HCT116 (cell line): Measurements from ENCODE around the gene NABP1. TPM values are rescaled to one million over a fixed set of nuclear protein-coding genes. Genes with fewer than 3 reads are reported as not detected.

Experiments
- ATAC-seq: fragments of 200-7000 bp; cut with Tn5 transposase; 2 replicates; pipeline ENCODE4 v1.9.1; 2020; ENCODE audit warnings: mild to moderate bottlenecking, moderate library complexity
- BruUV-seq: library from RNA; stranded (reverse); fragments of 400-500 nt; replicated peaks from 2 replicates; lab custom pipeline; 2021; lab: Mats Ljungman, UMichigan
- CTCF ChIA-PET: fragments of 300-600 bp; sonication (Branson Sonifier 250); formaldehyde crosslinking; loops from one replicate; lab custom pipeline; 2021; ENCODE audit warnings: antibody characterized with exemption; lab: Charles Lee
- POLR2A ChIA-PET: fragments of 300-600, 350-600 bp; sonication (Branson Sonifier 250); formaldehyde crosslinking; loops from one replicate; lab custom pipeline; 2021; ENCODE audit warnings: antibody characterized with exemption; lab: Charles Lee
- RAD21 ChIA-PET, 2 experiments: fragments of 300-600 bp; sonication (Branson Sonifier 250); formaldehyde crosslinking; loops; one replicate each; lab custom pipeline; 2023; ENCODE audit warnings: low total read pairs in 2 of 2; ENCODE audit not compliant: uncharacterized antibody in 2 of 2, unreplicated experiment in 2 of 2, low non-redundant PET in 1 of 2; lab: Charles Lee
- DNase-seq: peaks from one replicate; pipeline ENCODE4 v3.0.0-alpha.2; 2010; ENCODE audit warnings: low read depth, low spot score
- H2AFZ ChIP-seq: fragments of 200-600 bp; shearing (Covaris generic), sonication (generic); 2 replicates; pipeline ENCODE4 v1.6.1; 2017; ENCODE audit warnings: low read depth, mixed run types, mixed read lengths, antibody characterized with exemption, low read length; ENCODE audit not compliant: poor library complexity, severe bottlenecking
- H3K27ac ChIP-seq: 2 replicates; pipeline ENCODE4 v1.5.1; 2012; ENCODE audit warnings: low read depth, low read length
- H3K27me3 ChIP-seq: fragments of 200-600 bp; sonication (generic); 2 replicates; pipeline ENCODE4 v1.6.1; 2016; ENCODE audit warnings: mixed run types, low read length, mixed read lengths; ENCODE audit not compliant: insufficient read depth
- H3K36me3 ChIP-seq, 2 experiments: fragments of 200-500 bp in 1 of 2; fragments of 200-600 bp in 1 of 2; sonication (Bioruptor generic) in 1 of 2; sonication (generic) in 1 of 2; 2 replicates each; pipeline versions ENCODE4 v1.5.1 to v1.6.1; 2014 to 2016; ENCODE audit warnings: low read length in 2 of 2, inconsistent platforms in 1 of 2, mixed read lengths in 1 of 2, mixed run types in 1 of 2; ENCODE audit not compliant: insufficient read depth in 2 of 2, control insufficient read depth in 1 of 2
- H3K4me1 ChIP-seq, 2 experiments: fragments of 200-600 bp in 1 of 2; sonication (generic) in 1 of 2; 2 replicates each; pipeline versions ENCODE4 v1.5.1 to v1.6.1; 2012 to 2017; ENCODE audit warnings: low read length in 2 of 2, inconsistent platforms in 1 of 2, mild to moderate bottlenecking in 1 of 2, mixed read lengths in 1 of 2, mixed run types in 1 of 2, moderate library complexity in 1 of 2; ENCODE audit not compliant: insufficient read depth in 2 of 2, control insufficient read depth in 1 of 2
- H3K4me2 ChIP-seq: fragments of 200-600 bp; sonication (generic); 2 replicates; pipeline ENCODE4 v1.6.1; 2017; ENCODE audit warnings: mixed run types, low read length, mixed read lengths
- H3K4me3 ChIP-seq, 2 experiments: fragments of 200-600 bp in 1 of 2; sonication (generic) in 1 of 2; replicated peaks in 1 of 2; 2 replicates each; pipeline ENCODE4 v1.5.1; 2011 to 2016; ENCODE audit warnings: low read length in 2 of 2, control low read depth in 1 of 2, low read depth in 1 of 2, mild to moderate bottlenecking in 1 of 2, mixed read lengths in 1 of 2, mixed run types in 1 of 2
- H3K79me2 ChIP-seq: fragments of 200-600 bp; sonication (generic); 2 replicates; pipeline ENCODE4 v1.6.1; 2017; ENCODE audit warnings: mild to moderate bottlenecking, mixed run types, low read length, moderate library complexity, mixed read lengths; ENCODE audit not compliant: insufficient read depth
- H3K9ac ChIP-seq: fragments of 200-600 bp; sonication (generic); 2 replicates; pipeline ENCODE4 v1.6.1; 2016; ENCODE audit warnings: low read length, mixed read lengths
- H3K9me2 ChIP-seq: fragments of 200-600 bp; sonication (generic), shearing (Covaris generic); 2 replicates; pipeline ENCODE4 v1.6.1; 2017; ENCODE audit warnings: mixed run types, mild to moderate bottlenecking, moderate library complexity; ENCODE audit not compliant: insufficient read depth
- H3K9me3 ChIP-seq, 2 experiments: fragments of 200-500 bp in 1 of 2; fragments of 200-600 bp in 1 of 2; sonication (Bioruptor generic) in 1 of 2; sonication (generic) in 1 of 2; 2 replicates each; pipeline ENCODE4 v1.6.1; 2014 to 2017; ENCODE audit warnings: low read length in 2 of 2, mixed read lengths in 2 of 2, inconsistent platforms in 1 of 2, low read depth in 1 of 2, mild to moderate bottlenecking in 1 of 2, mixed run types in 1 of 2, moderate library complexity in 1 of 2; ENCODE audit not compliant: control insufficient read depth in 1 of 2, insufficient read depth in 1 of 2
- H4K20me1 ChIP-seq: fragments of 200-600 bp; sonication (generic), shearing (Covaris generic); 2 replicates; pipeline ENCODE4 v1.6.1; 2017; ENCODE audit warnings: mixed run types, mild to moderate bottlenecking, moderate library complexity; ENCODE audit not compliant: insufficient read depth
- CBX3 ChIP-seq: IDR thresholded peaks from 2 replicates; pipeline ENCODE4 v1.6.1; 2012; ENCODE audit warnings: low read depth
- CEBPB ChIP-seq: IDR thresholded peaks from 2 replicates; pipeline ENCODE4 v1.6.1; 2012; ENCODE audit warnings: low read depth
- EZH2 ChIP-seq: fragments of 200-600 bp; sonication (generic); IDR thresholded peaks from 2 replicates; pipeline ENCODE4 v1.6.1; 2017; ENCODE audit warnings: antibody characterized with exemption, mixed run types
- EZH2phosphoT487 ChIP-seq: fragments of 200-600 bp; IDR thresholded peaks from 2 replicates; pipeline ENCODE4 v1.6.1; 2018; ENCODE audit warnings: antibody characterized with exemption, borderline replicate concordance
- FOSL1 ChIP-seq: IDR thresholded peaks from 2 replicates; pipeline ENCODE4 v1.6.1; 2012; ENCODE audit warnings: low read depth
- POLR2A ChIP-seq: IDR thresholded peaks from 2 replicates; pipeline ENCODE4 v1.7.0; 2011; ENCODE audit warnings: borderline replicate concordance; ENCODE audit not compliant: insufficient read depth, insufficient read length; ENCODE audit errors: extremely low read depth
- POLR2AphosphoS5 ChIP-seq: IDR thresholded peaks from 2 replicates; pipeline ENCODE4 v1.6.1; 2011; ENCODE audit warnings: mild to moderate bottlenecking, low read depth, low read length, moderate library complexity
- RAD21 ChIP-seq: IDR thresholded peaks from 2 replicates; pipeline ENCODE4 v1.6.1; 2012; ENCODE audit warnings: low read depth, mild to moderate bottlenecking
- SRF ChIP-seq: IDR thresholded peaks from 2 replicates; pipeline ENCODE4 v1.6.1; 2012; ENCODE audit warnings: low read depth
- YY1 ChIP-seq: IDR thresholded peaks from 2 replicates; pipeline ENCODE4 v1.6.1; 2011; ENCODE audit warnings: low read length, low read depth, moderate library complexity, mild to moderate bottlenecking; ENCODE audit not compliant: insufficient replicate concordance; ENCODE audit errors: extremely low read depth
- ZFX ChIP-seq: fragments of 450-650 bp; IDR thresholded peaks from 2 replicates; pipeline ENCODE4 v1.6.1; 2017
- ZNF274 ChIP-seq: fragments of 200-500 bp; sonication (Bioruptor generic); IDR thresholded peaks from 2 replicates; pipeline ENCODE4 v1.6.1; 2014; ENCODE audit warnings: mild to moderate bottlenecking, low read depth, low read length, inconsistent platforms
- intact Hi-C: fragments of 100-400 bp; cut with micrococcal nuclease; formaldehyde crosslinking; loops from 2 replicates; pipeline ENCODE4 v1.10.0; 2022
- total RNA-seq: library from RNA; stranded (reverse); gene quantifications from one replicate; pipeline ENCODE4 v1.2.1, GENCODE V29; 2021; ENCODE audit not compliant: unreplicated experiment
- TF ChIP-seq, protein P1 (sequence below): IDR thresholded peaks from 2 replicates; pipeline ENCODE4 v1.6.1; 2011; ENCODE audit warnings: mild to moderate bottlenecking, low read length, moderate library complexity; ENCODE audit not compliant: insufficient replicate concordance; ENCODE audit errors: extremely low read depth
- TF ChIP-seq, protein P2 (sequence below): IDR thresholded peaks from 2 replicates; pipeline ENCODE4 v1.6.1; 2012; ENCODE audit warnings: low read depth

NABP1 gene
- total RNA-seq, 1 experiment from 2014 or later: 39.3 TPM

DNA sequence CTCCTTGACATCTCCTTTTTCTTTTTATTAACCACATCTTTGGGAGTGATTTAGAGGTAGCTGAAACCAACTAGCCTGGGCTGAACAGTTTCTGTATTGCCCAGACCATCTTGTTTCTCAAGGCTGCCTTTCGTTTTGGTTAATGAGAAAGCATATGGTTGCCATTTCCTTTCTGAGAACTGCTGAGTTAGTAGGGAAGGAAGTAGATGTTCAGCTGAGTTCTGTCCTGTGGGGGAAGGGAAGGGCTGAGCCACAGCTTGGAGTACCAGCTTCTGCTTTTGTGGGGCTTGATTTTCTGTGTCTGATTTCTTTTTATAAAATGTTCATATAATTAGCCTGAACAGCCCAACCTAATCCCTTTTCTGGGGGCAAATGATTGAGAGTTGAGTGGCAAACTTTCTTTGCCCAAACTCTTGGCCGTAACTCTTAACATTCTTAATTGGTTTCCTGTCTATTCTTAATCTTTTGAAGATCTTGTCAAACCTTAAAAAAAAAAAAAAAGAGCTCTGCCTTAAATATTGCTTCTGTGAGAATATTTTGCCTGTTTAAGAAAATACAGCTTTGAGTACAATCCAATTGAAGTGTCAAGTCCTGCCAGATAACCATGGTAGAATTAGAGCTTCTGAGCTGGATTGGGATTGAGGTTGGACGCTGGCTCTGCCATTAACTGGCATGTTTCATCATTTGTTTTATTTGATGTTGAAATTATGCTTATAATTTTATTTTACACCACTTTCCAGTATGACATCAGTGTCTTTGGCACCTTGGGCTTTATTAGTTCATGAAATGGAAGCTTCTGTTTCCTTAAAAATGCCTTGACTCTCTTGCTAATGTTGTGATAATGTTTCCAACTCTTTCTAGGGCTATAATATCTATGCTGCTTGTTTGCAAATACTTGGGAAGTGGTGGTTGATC lies 1.9 kb upstream of the NABP1 start:
- no peaks in the 10 kb centered on the region for H3K9me2 ChIP-seq
- peaks cover 19 to 28% of the 10 kb centered on the region in 2 experiments for H3K4me1 ChIP-seq
- no peak overlapping the region for H3K4me3 ChIP-seq
- peak overlapping the region; percentile 19 for H2AFZ ChIP-seq
- H4K20me1 ChIP-seq: no peaks in the 10 kb centered on the region
- no peak overlapping the region for H3K4me2 ChIP-seq
- ChIA-PET POLR2A (interaction anchor here (1.1 to 2.5 kb wide), 2 partner anchors 20 to 38 kb away, joined by 3 to 18 read pairs; no protein-coding TSS in a partner anchor), CTCF (no interaction called here), RAD21 (no interaction called here)
- peaks cover 30% of the 10 kb centered on the region for H3K79me2 ChIP-seq
- no peak overlapping the region for H3K9ac ChIP-seq
- H3K9me3 ChIP-seq: no peaks in the 10 kb centered on the region
- H3K36me3 ChIP-seq: no peaks in the 10 kb centered on the region
- intact Hi-C loops: no loop called here
- H3K27me3 ChIP-seq: no peaks in the 10 kb centered on the region
- ATAC-seq (no peak), DNase-seq (no peak)
- no TSS peak for BruUV-seq
- no peak overlapping the region for H3K27ac ChIP-seq
- TF ChIP-seq POLR2A (no peak), ZFX (no peak), EZH2phosphoT487 (no peak), CEBPB (no peak), SRF (no peak), YY1 (no peak), POLR2AphosphoS5 (no peak), RAD21 (no peak), CBX3 (no peak), ZNF274 (no peak), EZH2 (no peak), FOSL1 (no peak)
- TF ChIP-seq, protein P1, sequence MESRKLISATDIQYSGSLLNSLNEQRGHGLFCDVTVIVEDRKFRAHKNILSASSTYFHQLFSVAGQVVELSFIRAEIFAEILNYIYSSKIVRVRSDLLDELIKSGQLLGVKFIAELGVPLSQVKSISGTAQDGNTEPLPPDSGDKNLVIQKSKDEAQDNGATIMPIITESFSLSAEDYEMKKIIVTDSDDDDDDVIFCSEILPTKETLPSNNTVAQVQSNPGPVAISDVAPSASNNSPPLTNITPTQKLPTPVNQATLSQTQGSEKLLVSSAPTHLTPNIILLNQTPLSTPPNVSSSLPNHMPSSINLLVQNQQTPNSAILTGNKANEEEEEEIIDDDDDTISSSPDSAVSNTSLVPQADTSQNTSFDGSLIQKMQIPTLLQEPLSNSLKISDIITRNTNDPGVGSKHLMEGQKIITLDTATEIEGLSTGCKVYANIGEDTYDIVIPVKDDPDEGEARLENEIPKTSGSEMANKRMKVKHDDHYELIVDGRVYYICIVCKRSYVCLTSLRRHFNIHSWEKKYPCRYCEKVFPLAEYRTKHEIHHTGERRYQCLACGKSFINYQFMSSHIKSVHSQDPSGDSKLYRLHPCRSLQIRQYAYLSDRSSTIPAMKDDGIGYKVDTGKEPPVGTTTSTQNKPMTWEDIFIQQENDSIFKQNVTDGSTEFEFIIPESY: no peak
- TF ChIP-seq, protein P2, sequence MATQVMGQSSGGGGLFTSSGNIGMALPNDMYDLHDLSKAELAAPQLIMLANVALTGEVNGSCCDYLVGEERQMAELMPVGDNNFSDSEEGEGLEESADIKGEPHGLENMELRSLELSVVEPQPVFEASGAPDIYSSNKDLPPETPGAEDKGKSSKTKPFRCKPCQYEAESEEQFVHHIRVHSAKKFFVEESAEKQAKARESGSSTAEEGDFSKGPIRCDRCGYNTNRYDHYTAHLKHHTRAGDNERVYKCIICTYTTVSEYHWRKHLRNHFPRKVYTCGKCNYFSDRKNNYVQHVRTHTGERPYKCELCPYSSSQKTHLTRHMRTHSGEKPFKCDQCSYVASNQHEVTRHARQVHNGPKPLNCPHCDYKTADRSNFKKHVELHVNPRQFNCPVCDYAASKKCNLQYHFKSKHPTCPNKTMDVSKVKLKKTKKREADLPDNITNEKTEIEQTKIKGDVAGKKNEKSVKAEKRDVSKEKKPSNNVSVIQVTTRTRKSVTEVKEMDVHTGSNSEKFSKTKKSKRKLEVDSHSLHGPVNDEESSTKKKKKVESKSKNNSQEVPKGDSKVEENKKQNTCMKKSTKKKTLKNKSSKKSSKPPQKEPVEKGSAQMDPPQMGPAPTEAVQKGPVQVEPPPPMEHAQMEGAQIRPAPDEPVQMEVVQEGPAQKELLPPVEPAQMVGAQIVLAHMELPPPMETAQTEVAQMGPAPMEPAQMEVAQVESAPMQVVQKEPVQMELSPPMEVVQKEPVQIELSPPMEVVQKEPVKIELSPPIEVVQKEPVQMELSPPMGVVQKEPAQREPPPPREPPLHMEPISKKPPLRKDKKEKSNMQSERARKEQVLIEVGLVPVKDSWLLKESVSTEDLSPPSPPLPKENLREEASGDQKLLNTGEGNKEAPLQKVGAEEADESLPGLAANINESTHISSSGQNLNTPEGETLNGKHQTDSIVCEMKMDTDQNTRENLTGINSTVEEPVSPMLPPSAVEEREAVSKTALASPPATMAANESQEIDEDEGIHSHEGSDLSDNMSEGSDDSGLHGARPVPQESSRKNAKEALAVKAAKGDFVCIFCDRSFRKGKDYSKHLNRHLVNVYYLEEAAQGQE: no peak
